ENCODE data around the gene FLNB. TPM values are rescaled to one million over a fixed set of nuclear protein-coding genes. Genes with fewer than 3 reads are reported as not detected.

Gene FLNB
- total and polyA plus RNA-seq, 2 of the 13 experiments (the other 11 are each of a cell fraction or from before 2014, with no cell fraction given) = 106 to 130 TPM

GRCh38 chr3:58205981-58206380 is 197.8 kb downstream of the FLNB start (continued):
- TF ChIP-seq MATR3 (CRISPR knock-in tag; IDR thresholded peaks at IDR 0.05) (no peak), ZSCAN29 (CRISPR knock-in tag; conservative IDR thresholded peaks at IDR 0.05) (0 out of 2 replicates have a peak, but pooled peaks have one; percentile 47), HNRNPLL (IDR thresholded peaks at IDR 0.05; ENCODE audit: low read depth, low read length, poor library complexity, severe bottlenecking) (no peak), LCORL (IDR thresholded peaks at IDR 0.05) (no peak), LCORL (CRISPR knock-in tag; IDR thresholded peaks at IDR 0.05) (peak; percentile 69), ZBTB7A (CRISPR knock-in tag; IDR thresholded peaks at IDR 0.05) (no peak), TEAD3 (CRISPR knock-in tag; optimal IDR thresholded peaks at IDR 0.05; ENCODE audit: borderline replicate concordance) (no peak), RARA (CRISPR knock-in tag; IDR thresholded peaks at IDR 0.05) (peak; percentile 74), FOXP1 (IDR thresholded peaks at IDR 0.05) (no peak), FOXP1 (CRISPR knock-in tag; IDR thresholded peaks at IDR 0.05) (peak; percentile 44; the same call in 1 of the 2 replicates), SMARCC2 (IDR thresholded peaks at IDR 0.05) (no peak), AHDC1 (CRISPR knock-in tag; IDR thresholded peaks at IDR 0.05; ENCODE audit: borderline replicate concordance) (peak; percentile 78; the same call in 1 of the 2 replicates), ZGPAT (CRISPR knock-in tag; IDR thresholded peaks at IDR 0.05) (peak; percentile 36; the same call in 1 of the 2 replicates), NCOA1 (CRISPR knock-in tag; IDR thresholded peaks at IDR 0.05) (no peak), FOXJ3 (CRISPR knock-in tag; IDR thresholded peaks at IDR 0.05; ENCODE audit: borderline replicate concordance) (peak; percentile 56; the same call in 1 of the 2 replicates), ZNF329 (CRISPR knock-in tag; IDR thresholded peaks at IDR 0.05; ENCODE audit: low read depth) (no peak)
- TF ChIP-seq, protein P1, sequence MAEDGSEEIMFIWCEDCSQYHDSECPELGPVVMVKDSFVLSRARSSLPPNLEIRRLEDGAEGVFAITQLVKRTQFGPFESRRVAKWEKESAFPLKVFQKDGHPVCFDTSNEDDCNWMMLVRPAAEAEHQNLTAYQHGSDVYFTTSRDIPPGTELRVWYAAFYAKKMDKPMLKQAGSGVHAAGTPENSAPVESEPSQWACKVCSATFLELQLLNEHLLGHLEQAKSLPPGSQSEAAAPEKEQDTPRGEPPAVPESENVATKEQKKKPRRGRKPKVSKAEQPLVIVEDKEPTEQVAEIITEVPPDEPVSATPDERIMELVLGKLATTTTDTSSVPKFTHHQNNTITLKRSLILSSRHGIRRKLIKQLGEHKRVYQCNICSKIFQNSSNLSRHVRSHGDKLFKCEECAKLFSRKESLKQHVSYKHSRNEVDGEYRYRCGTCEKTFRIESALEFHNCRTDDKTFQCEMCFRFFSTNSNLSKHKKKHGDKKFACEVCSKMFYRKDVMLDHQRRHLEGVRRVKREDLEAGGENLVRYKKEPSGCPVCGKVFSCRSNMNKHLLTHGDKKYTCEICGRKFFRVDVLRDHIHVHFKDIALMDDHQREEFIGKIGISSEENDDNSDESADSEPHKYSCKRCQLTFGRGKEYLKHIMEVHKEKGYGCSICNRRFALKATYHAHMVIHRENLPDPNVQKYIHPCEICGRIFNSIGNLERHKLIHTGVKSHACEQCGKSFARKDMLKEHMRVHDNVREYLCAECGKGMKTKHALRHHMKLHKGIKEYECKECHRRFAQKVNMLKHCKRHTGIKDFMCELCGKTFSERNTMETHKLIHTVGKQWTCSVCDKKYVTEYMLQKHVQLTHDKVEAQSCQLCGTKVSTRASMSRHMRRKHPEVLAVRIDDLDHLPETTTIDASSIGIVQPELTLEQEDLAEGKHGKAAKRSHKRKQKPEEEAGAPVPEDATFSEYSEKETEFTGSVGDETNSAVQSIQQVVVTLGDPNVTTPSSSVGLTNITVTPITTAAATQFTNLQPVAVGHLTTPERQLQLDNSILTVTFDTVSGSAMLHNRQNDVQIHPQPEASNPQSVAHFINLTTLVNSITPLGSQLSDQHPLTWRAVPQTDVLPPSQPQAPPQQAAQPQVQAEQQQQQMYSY (CRISPR knock-in tag; IDR thresholded peaks at IDR 0.05) = no peak
- TF ChIP-seq, protein P2, sequence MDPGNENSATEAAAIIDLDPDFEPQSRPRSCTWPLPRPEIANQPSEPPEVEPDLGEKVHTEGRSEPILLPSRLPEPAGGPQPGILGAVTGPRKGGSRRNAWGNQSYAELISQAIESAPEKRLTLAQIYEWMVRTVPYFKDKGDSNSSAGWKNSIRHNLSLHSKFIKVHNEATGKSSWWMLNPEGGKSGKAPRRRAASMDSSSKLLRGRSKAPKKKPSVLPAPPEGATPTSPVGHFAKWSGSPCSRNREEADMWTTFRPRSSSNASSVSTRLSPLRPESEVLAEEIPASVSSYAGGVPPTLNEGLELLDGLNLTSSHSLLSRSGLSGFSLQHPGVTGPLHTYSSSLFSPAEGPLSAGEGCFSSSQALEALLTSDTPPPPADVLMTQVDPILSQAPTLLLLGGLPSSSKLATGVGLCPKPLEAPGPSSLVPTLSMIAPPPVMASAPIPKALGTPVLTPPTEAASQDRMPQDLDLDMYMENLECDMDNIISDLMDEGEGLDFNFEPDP (CRISPR knock-in tag; conservative IDR thresholded peaks at IDR 0.05) = 0 out of 2 replicates have a peak, but pooled peaks have one; percentile 38
- TF ChIP-seq, protein P3, sequence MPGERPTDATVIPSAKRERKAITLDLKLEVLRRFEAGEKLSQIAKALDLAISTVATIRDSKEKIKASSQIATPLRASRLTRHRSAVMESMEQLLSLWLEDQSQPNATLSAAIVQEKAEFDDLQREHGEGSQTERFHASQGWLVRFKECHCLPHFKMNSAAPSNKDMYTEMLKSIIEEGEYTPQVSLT (CRISPR knock-in tag; IDR thresholded peaks at IDR 0.05; ENCODE audit: borderline replicate concordance, low read depth) = no peak
